ENCODE results near the gene CHRNB1. TPM values are rescaled to one million over a fixed set of nuclear protein-coding genes. Genes with fewer than 3 reads are reported as not detected.

Gene CHRNB1
- polyA plus RNA-seq, 1 donor (not counting 4 experiments of a cell fraction or from before 2014, with no cell fraction given), result 22.0 TPM

- dilution Hi-C loops (cut with MboI; ENCODE audit: extremely low pct_ligation_motif_present, low sequenced_read_pairs), result no loop called here
- H2AFZ ChIP-seq (ENCODE audit: control insufficient read depth, low read length), result no peak overlapping the region
Observed at GRCh38 chr17:7410634-7411426, 34.0 kb upstream of the CHRNB1 start.

GRCh38 chr17:7411427-7411750, 33.5 kb upstream of the CHRNB1 start:
- H3K9ac ChIP-seq (ENCODE audit: control insufficient read depth, extremely low read depth, insufficient read depth, low read length), result no peak overlapping the region
- H3K4me1 ChIP-seq (ENCODE audit: control insufficient read depth, extremely low read depth, insufficient read depth, low read length), result peaks cover 8% of the 10 kb centered on the region
- no peaks in the 10 kb centered on the region for H3K79me2 ChIP-seq (ENCODE audit: control insufficient read depth, insufficient read depth, low read length)
- peaks cover 0 to 5% of the 10 kb centered on the region in 2 experiments for H3K36me3 ChIP-seq (ENCODE audit: control insufficient read depth in 2 of 2, extremely low read depth in 1 of 2, insufficient read depth in 2 of 2, low read length in 2 of 2)
- TF ChIP-seq CTCF (optimal IDR thresholded peaks at IDR 0.05 in 1 of 3, IDR thresholded peaks at IDR 0.05 in 1 of 3, conservative IDR thresholded peaks at IDR 0.05 in 1 of 3; ENCODE audit: extremely low read depth in 1 of 3, insufficient read depth in 2 of 3, low read length in 3 of 3), result no peak
- no peak for TF ChIP-seq EZH2 (IDR thresholded peaks at IDR 0.05; ENCODE audit: low read length)
- no peak overlapping the region for H3K4me3 ChIP-seq (ENCODE audit: control insufficient read depth in 2 of 3, extremely low read depth in 1 of 3, insufficient read depth in 2 of 3, low read depth in 1 of 3, low read length in 3 of 3)
- DNase-seq (ENCODE audit: low read depth, low spot score) (no peak), FAIRE-seq (no peak)
- no peaks in the 10 kb centered on the region for H4K20me1 ChIP-seq (ENCODE audit: control insufficient read depth, extremely low read depth, insufficient read depth, low read length)
- no peaks in the 10 kb centered on the region for H3K27me3 ChIP-seq (ENCODE audit: control insufficient read depth, extremely low read depth, insufficient read depth, low read length)
- no peak overlapping the region for H3K4me2 ChIP-seq (ENCODE audit: control insufficient read depth, extremely low read depth, insufficient read depth, low read depth, low read length)
- H3K27ac ChIP-seq (ENCODE audit: control insufficient read depth, insufficient read depth, low read length), result no peak overlapping the region
- no peaks in the 10 kb centered on the region for H3K9me3 ChIP-seq (ENCODE audit: control insufficient read depth, low read depth, low read length)
- dilution Hi-C loops (cut with MboI; ENCODE audit: extremely low pct_ligation_motif_present, low sequenced_read_pairs), result no loop called here
- no peak overlapping the region for H2AFZ ChIP-seq (ENCODE audit: control insufficient read depth, low read length)
- H3K9me1 ChIP-seq (ENCODE audit: control insufficient read depth, extremely low read depth, insufficient read depth, low read length), result no peaks in the 10 kb centered on the region

More at GRCh38 chr17:7410634-7411426, 34.0 kb upstream of the CHRNB1 start:
- TF ChIP-seq EZH2 (IDR thresholded peaks at IDR 0.05; ENCODE audit: low read length) (no peak), CTCF (optimal IDR thresholded peaks at IDR 0.05 in 1 of 3, IDR thresholded peaks at IDR 0.05 in 1 of 3, conservative IDR thresholded peaks at IDR 0.05 in 1 of 3; ENCODE audit: extremely low read depth in 1 of 3, insufficient read depth in 2 of 3, low read length in 3 of 3) (no peak)
- Histone ChIP-seq H3K4me3 (ENCODE audit: control insufficient read depth in 2 of 3, extremely low read depth in 1 of 3, insufficient read depth in 2 of 3, low read depth in 1 of 3, low read length in 3 of 3) (no peak overlapping the region), H3K79me2 (ENCODE audit: control insufficient read depth, insufficient read depth, low read length) (no peaks in the 10 kb centered on the region), H3K27ac (ENCODE audit: control insufficient read depth, insufficient read depth, low read length) (no peak overlapping the region), H3K4me1 (ENCODE audit: control insufficient read depth, extremely low read depth, insufficient read depth, low read length) (peaks cover 8% of the 10 kb centered on the region), H3K9ac (ENCODE audit: control insufficient read depth, extremely low read depth, insufficient read depth, low read length) (no peak overlapping the region), H3K9me1 (ENCODE audit: control insufficient read depth, extremely low read depth, insufficient read depth, low read length) (no peaks in the 10 kb centered on the region), H3K27me3 (ENCODE audit: control insufficient read depth, extremely low read depth, insufficient read depth, low read length) (no peaks in the 10 kb centered on the region), H3K4me2 (ENCODE audit: control insufficient read depth, extremely low read depth, insufficient read depth, low read depth, low read length) (no peak overlapping the region), H3K36me3 (ENCODE audit: control insufficient read depth in 2 of 2, extremely low read depth in 1 of 2, insufficient read depth in 2 of 2, low read length in 2 of 2) (peaks cover 0 to 5% of the 10 kb centered on the region in 2 experiments), H4K20me1 (ENCODE audit: control insufficient read depth, extremely low read depth, insufficient read depth, low read length) (no peaks in the 10 kb centered on the region), H3K9me3 (ENCODE audit: control insufficient read depth, low read depth, low read length) (no peaks in the 10 kb centered on the region)
- FAIRE-seq, result no peak
- DNase-seq (ENCODE audit: low read depth, low spot score), result no peak
